Measurements from ENCODE around the gene PGM1.

Gene PGM1

DNA sequence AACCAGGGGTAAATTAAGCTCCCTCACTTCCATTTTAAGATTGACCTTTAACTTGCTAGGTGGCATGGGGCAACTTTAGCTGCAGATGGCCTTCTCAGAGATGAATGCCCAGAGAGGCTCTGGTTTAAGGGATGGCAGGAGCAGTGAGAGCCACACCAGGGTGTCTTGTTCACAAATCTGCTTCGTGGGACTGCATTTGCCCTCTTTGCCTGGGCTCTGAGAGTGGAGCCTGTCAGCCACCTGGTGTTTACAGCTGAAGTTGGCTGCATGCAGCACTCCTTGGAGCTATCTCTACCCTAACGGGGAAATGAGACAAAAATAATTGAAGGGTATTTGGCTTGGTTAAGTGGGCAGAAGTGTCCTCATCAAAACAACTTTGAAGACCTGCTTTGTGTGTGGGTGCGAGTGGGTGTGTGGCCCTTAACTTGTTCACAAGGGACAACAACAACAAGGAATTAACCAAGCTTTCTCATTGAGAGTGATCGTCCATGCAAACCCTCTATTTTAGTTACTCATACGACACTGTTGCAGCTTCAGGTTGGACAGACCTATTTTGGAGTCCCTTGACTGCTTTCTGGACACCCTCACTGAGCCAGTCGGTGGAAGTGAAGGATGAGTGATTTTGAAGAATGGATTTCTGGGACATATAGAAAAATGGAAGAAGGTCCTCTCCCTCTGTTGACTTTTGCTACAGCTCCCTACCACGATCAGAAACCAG is 29.8 kb downstream of the PGM1 start:
- Histone ChIP-seq H3K36me3 (ENCODE audit: control insufficient read depth, insufficient read depth, low read length) (no peaks in the 10 kb centered on the region), H3K9ac (ENCODE audit: low read length) (no peak overlapping the region), H3K27me3 (ENCODE audit: control insufficient read depth, insufficient read depth, low read length) (no peaks in the 10 kb centered on the region), H3K4me1 (ENCODE audit: control insufficient read depth, insufficient read depth, low read length) (peaks cover 17% of the 10 kb centered on the region), H3K27ac (ENCODE audit: low read depth, low read length) (no peak overlapping the region), H3K4me3 (ENCODE audit: low read length) (no peak overlapping the region)

DNA sequence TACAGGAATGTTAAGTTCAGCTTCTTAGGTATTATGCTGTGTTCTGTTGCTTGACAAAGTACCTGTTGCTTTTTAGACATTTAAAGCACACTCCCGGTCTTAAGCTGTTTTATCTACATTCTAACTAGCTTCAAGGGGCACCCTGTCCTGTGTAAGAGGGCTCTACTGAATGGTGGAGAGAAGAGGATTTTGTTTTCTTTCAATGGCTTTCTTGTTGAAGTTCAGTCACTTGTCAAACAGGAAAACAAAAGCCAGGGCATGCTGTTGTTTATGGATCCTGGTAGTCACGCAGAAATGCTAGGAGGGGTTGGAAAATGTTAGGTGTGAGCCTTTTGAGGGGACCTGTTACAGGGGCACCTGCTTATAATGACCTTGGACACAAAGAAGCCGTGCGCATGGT is 30.7 kb downstream of the PGM1 start:
- Histone ChIP-seq H3K27ac (ENCODE audit: low read depth, low read length) (no peak overlapping the region), H3K9ac (ENCODE audit: low read length) (no peak overlapping the region)

GRCh38 chr1:63624911-63625310 is 31.7 kb downstream of the PGM1 start:
- peaks cover 17% of the 10 kb centered on the region for H3K4me1 ChIP-seq (ENCODE audit: control insufficient read depth, insufficient read depth, low read length)
- no peaks in the 10 kb centered on the region for H3K27me3 ChIP-seq (ENCODE audit: control insufficient read depth, insufficient read depth, low read length)
- H3K9ac ChIP-seq (ENCODE audit: low read length): no peak overlapping the region
- H3K4me3 ChIP-seq (ENCODE audit: low read length): no peak overlapping the region
- H3K27ac ChIP-seq (ENCODE audit: low read depth, low read length): no peak overlapping the region
- H3K36me3 ChIP-seq (ENCODE audit: control insufficient read depth, insufficient read depth, low read length): peaks cover 2% of the 10 kb centered on the region

More for the DNA sequence above, 30.7 kb downstream of the PGM1 start:
- no peak overlapping the region for H3K4me3 ChIP-seq (ENCODE audit: low read length)
- H3K36me3 ChIP-seq (ENCODE audit: control insufficient read depth, insufficient read depth, low read length): no peaks in the 10 kb centered on the region
- H3K27me3 ChIP-seq (ENCODE audit: control insufficient read depth, insufficient read depth, low read length): no peaks in the 10 kb centered on the region
- peaks cover 17% of the 10 kb centered on the region for H3K4me1 ChIP-seq (ENCODE audit: control insufficient read depth, insufficient read depth, low read length)

DNA sequence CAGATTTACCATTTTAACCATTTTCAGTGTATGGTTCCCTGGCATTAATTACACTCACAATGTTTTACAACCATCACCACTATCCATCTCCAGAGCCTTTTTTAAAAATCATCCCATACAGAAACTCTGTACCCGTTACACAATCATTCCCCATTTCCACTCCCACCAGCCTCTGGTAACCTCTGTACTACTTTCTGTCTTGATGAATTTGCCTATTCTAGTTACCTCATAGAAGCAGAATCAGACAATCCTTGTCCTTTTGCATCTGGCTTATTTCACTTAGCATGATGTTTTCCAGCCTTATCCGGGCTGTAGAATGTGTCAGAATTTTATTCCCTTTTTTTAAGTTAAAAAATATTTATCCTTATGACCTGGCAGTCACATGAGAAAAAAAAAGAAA is 33.0 kb downstream of the PGM1 start:
- no peaks in the 10 kb centered on the region for H3K27me3 ChIP-seq (ENCODE audit: control insufficient read depth, insufficient read depth, low read length)
- peaks cover 15% of the 10 kb centered on the region for H3K4me1 ChIP-seq (ENCODE audit: control insufficient read depth, insufficient read depth, low read length)
- no peak overlapping the region for H3K9ac ChIP-seq (ENCODE audit: low read length)
- no peak overlapping the region for H3K27ac ChIP-seq (ENCODE audit: low read depth, low read length)
- H3K4me3 ChIP-seq (ENCODE audit: low read length): no peak overlapping the region
- H3K36me3 ChIP-seq (ENCODE audit: control insufficient read depth, insufficient read depth, low read length): peaks cover 3% of the 10 kb centered on the region

DNA sequence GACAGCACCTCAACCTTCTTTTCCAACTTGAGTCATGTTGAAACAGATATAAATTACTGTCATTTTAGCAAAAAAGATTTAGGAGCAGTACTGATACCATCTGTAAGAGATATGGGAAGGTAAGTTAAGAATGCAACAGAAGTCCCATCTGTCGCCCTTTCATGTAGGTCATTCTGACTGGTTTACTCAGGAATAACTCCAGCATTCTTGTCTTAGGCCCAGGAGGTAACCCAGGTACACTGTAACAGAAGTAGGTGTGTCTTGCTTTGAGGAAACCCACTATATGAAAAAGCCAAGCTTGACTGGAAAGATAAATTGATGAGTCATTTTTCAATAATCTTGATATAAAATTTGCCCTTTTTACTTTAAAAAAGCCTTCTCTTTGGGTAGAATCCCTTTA is 35.4 kb downstream of the PGM1 start:
- H3K27me3 ChIP-seq (ENCODE audit: control insufficient read depth, insufficient read depth, low read length): no peaks in the 10 kb centered on the region
- H3K4me3 ChIP-seq (ENCODE audit: low read length): no peak overlapping the region
- H3K27ac ChIP-seq (ENCODE audit: low read depth, low read length): no peak overlapping the region
- H3K9ac ChIP-seq (ENCODE audit: low read length): no peak overlapping the region
- H3K36me3 ChIP-seq (ENCODE audit: control insufficient read depth, insufficient read depth, low read length): peaks cover 3% of the 10 kb centered on the region
- H3K4me1 ChIP-seq (ENCODE audit: control insufficient read depth, insufficient read depth, low read length): peaks cover 10% of the 10 kb centered on the region

GRCh38 chr1:63630238-63630637 is 37.0 kb downstream of the PGM1 start:
- no peak overlapping the region for H3K27ac ChIP-seq (ENCODE audit: low read depth, low read length)
- H3K27me3 ChIP-seq (ENCODE audit: control insufficient read depth, insufficient read depth, low read length): no peaks in the 10 kb centered on the region
- no peak overlapping the region for H3K9ac ChIP-seq (ENCODE audit: low read length)
- no peak overlapping the region for H3K4me3 ChIP-seq (ENCODE audit: low read length)
- peaks cover 10% of the 10 kb centered on the region for H3K4me1 ChIP-seq (ENCODE audit: control insufficient read depth, insufficient read depth, low read length)
- peaks cover 3% of the 10 kb centered on the region for H3K36me3 ChIP-seq (ENCODE audit: control insufficient read depth, insufficient read depth, low read length)

GRCh38 chr1:63630666-63631065 is 37.5 kb downstream of the PGM1 start:
- peaks cover 3% of the 10 kb centered on the region for H3K36me3 ChIP-seq (ENCODE audit: control insufficient read depth, insufficient read depth, low read length)
- H3K4me3 ChIP-seq (ENCODE audit: low read length): no peak overlapping the region
- H3K27ac ChIP-seq (ENCODE audit: low read depth, low read length): no peak overlapping the region
- no peaks in the 10 kb centered on the region for H3K27me3 ChIP-seq (ENCODE audit: control insufficient read depth, insufficient read depth, low read length)
- H3K9ac ChIP-seq (ENCODE audit: low read length): no peak overlapping the region
- peaks cover 10% of the 10 kb centered on the region for H3K4me1 ChIP-seq (ENCODE audit: control insufficient read depth, insufficient read depth, low read length)

- Histone ChIP-seq H3K9ac (ENCODE audit: low read length) (no peak overlapping the region), H3K27ac (ENCODE audit: low read depth, low read length) (no peak overlapping the region), H3K4me3 (ENCODE audit: low read length) (no peak overlapping the region), H3K4me1 (ENCODE audit: control insufficient read depth, insufficient read depth, low read length) (no peaks in the 10 kb centered on the region), H3K27me3 (ENCODE audit: control insufficient read depth, insufficient read depth, low read length) (no peaks in the 10 kb centered on the region), H3K36me3 (ENCODE audit: control insufficient read depth, insufficient read depth, low read length) (peaks cover 6% of the 10 kb centered on the region)
Measured at GRCh38 chr1:63632110-63632509, 38.9 kb downstream of the PGM1 start.

- no peaks in the 10 kb centered on the region for H3K4me1 ChIP-seq (ENCODE audit: control insufficient read depth, insufficient read depth, low read length)
- peaks cover 6% of the 10 kb centered on the region for H3K36me3 ChIP-seq (ENCODE audit: control insufficient read depth, insufficient read depth, low read length)
- H3K27ac ChIP-seq (ENCODE audit: low read depth, low read length): no peak overlapping the region
- no peak overlapping the region for H3K9ac ChIP-seq (ENCODE audit: low read length)
- no peaks in the 10 kb centered on the region for H3K27me3 ChIP-seq (ENCODE audit: control insufficient read depth, insufficient read depth, low read length)
- H3K4me3 ChIP-seq (ENCODE audit: low read length): no peak overlapping the region
Measured at GRCh38 chr1:63633281-63633680, 40.1 kb downstream of the PGM1 start.

DNA sequence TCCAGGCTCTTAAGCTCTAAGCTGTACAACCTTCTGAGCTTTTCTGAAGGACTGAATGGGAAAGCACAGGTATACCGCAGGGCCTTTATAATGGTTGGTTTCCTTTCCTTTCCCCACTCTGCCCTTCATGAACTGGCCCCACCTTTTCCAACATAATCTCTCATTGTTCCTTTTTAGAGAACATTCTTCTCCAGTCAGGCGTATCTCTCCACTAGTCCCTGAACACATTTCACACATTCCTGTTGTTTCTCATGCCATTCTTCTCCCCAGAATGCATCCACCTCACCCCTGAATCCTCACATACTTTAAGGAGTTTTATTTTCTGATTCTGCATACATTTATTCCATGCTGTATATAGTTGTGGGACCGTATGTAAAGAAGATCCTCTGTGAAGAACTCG is 41.3 kb downstream of the PGM1 start:
- Histone ChIP-seq H3K4me3 (ENCODE audit: low read length) (no peak overlapping the region), H3K27me3 (ENCODE audit: control insufficient read depth, insufficient read depth, low read length) (no peaks in the 10 kb centered on the region), H3K27ac (ENCODE audit: low read depth, low read length) (no peak overlapping the region), H3K9ac (ENCODE audit: low read length) (no peak overlapping the region), H3K36me3 (ENCODE audit: control insufficient read depth, insufficient read depth, low read length) (peaks cover 6% of the 10 kb centered on the region), H3K4me1 (ENCODE audit: control insufficient read depth, insufficient read depth, low read length) (no peaks in the 10 kb centered on the region)

GRCh38 chr1:63635681-63636080 is 42.5 kb downstream of the PGM1 start:
- Histone ChIP-seq H3K9ac (ENCODE audit: low read length) (no peak overlapping the region), H3K27me3 (ENCODE audit: control insufficient read depth, insufficient read depth, low read length) (no peaks in the 10 kb centered on the region), H3K27ac (ENCODE audit: low read depth, low read length) (no peak overlapping the region), H3K36me3 (ENCODE audit: control insufficient read depth, insufficient read depth, low read length) (peaks cover 3% of the 10 kb centered on the region), H3K4me3 (ENCODE audit: low read length) (no peak overlapping the region), H3K4me1 (ENCODE audit: control insufficient read depth, insufficient read depth, low read length) (no peaks in the 10 kb centered on the region)

GRCh38 chr1:63636192-63637105 is 43.2 kb downstream of the PGM1 start:
- Histone ChIP-seq H3K4me3 (ENCODE audit: low read length) (no peak overlapping the region), H3K9ac (ENCODE audit: low read length) (no peak overlapping the region), H3K27me3 (ENCODE audit: control insufficient read depth, insufficient read depth, low read length) (no peaks in the 10 kb centered on the region), H3K27ac (ENCODE audit: low read depth, low read length) (no peak overlapping the region), H3K4me1 (ENCODE audit: control insufficient read depth, insufficient read depth, low read length) (no peaks in the 10 kb centered on the region), H3K36me3 (ENCODE audit: control insufficient read depth, insufficient read depth, low read length) (peaks cover 3% of the 10 kb centered on the region)

All from rectal smooth muscle tissue (tissue), 1 donor.